Renal cortical epithelial cell (primary cell): ENCODE measurements around the gene KIAA0232. TPM values are rescaled to one million over a fixed set of nuclear protein-coding genes. Genes with fewer than 3 reads are reported as not detected.
A peak's percentile ranks its signal among the peaks of the same experiment; 100 is the strongest.
"Not testable (repeated sequence)": the region's sequence is repeated elsewhere in the genome, so short reads cannot be mapped to it uniquely, and the experiment has no call there.

ENCODE experiments used
- DNase-seq: peaks from one replicate; pipeline ENCODE4 v3.0.0-alpha.2; 2011; ENCODE audit warnings: low read depth
- total RNA-seq: library from RNA; depleted of rRNA; stranded (reverse); fragments of >200 nt; gene quantifications from 2 replicates; pipeline ENCODE4 v1.2.3, GENCODE V29; 2014

The KIAA0232 gene
- total RNA-seq, 1 donor from 2014 or later: 59.4 TPM

DNA sequence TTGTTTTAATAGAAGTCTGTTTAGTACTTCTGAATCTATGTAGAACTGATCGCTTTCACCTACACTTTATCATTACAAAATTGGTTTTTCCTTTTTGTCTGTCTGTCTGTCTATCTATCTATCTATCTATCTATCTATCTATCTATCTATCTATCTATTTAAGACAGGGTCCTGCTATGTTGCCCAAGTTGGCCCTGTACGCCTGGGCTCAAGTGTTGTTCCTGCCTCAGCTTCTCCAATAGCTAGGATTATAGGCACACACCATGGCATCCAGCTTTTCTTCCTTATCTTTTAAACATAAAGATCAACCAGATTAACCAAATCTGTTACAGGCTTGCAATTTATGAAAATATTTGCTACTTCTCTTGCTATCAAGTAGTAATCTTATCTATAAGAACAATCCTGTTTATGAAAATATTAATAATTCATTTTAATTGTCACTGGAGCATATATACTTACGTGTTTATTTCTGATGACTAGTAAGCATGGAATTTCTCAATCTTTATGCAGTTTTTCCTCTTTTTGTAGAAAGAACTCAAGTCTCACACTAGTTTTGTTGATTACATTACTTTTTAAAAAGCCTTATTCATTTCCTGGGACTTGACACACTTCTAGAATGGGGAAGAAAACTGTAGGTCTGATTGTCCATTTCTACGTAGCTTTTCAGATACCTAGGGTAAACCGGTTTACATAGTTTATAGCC lies 24.5 kb downstream of the KIAA0232 start:
- DNase-seq: no peak

DNA sequence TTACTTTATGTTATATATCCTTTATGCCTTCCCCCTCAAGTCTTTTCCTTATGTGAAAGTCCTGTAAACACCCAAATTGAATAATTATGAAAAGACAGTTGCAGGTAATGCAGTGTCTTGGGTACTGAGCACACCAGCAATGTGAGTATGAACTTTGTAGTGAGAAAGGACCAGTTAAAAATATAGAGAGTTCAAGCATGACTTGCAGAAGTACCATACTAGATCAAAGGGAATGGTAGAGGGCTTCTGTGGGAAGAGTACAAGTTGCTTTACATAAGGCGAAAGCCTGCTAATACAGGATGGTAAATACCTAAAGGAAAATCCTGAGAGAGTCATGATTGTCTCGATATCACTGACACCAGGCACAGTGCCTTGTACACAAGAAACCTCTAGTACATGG lies 25.7 kb downstream of the KIAA0232 start:
- no peak for DNase-seq

DNA sequence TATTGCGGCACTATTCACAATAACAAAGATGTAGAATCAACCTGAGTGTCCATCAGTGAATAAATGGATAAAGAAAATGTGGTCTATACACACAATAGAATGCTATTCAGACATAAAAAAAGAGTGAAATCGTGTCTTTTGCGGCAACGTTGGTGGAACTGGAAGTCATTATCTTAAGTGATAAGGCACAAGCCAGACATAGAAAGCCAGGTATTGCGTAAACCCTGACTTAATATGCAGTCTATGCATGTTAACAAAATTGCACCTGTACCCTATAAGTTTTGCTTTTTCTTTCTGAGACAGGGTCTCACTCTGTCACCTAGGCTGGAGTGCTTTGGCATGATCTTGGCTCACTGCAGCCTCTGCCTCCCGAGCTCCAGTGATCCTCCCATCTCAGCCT lies 28.6 kb downstream of the KIAA0232 start:
- no peak for DNase-seq

DNA sequence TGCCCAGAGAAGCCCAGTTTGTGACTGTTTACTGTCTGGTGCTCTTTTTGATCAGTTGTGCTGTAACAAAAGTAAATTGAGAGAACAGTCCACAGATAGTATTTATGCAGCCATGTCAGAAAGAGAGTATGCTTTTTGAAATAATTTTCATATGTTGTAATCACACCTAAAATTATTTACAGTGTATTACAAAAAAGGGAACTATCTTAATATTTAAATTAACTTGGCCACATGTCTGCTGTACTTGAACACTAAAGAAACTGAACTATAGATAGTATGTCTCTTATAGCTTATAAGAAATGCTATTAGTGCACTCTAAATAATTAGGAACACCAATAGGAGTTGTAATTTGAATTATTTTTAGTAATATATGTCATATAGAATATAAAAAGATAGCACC lies 30.2 kb downstream of the KIAA0232 start:
- DNase-seq: no peak

DNA sequence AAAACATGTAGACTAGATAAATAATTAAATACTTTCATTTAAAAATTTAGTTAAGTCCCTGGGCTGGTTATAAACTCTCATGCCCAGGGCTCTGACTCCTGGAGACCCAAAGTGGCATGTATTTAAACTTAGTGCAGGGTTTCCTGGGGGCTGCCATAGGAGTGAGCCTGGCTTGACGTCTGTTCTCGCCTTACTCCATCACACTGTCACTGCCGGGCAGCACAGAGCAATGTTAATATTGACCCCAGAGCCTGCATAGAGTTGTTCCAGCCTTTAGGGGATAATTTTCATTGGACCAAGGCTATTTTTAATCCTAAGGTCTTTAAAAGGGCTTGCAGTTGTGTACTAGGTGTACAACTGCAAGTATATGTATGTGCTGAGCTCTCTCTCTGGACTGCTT lies 31.2 kb downstream of the KIAA0232 start:
- DNase-seq: no peak

DNA sequence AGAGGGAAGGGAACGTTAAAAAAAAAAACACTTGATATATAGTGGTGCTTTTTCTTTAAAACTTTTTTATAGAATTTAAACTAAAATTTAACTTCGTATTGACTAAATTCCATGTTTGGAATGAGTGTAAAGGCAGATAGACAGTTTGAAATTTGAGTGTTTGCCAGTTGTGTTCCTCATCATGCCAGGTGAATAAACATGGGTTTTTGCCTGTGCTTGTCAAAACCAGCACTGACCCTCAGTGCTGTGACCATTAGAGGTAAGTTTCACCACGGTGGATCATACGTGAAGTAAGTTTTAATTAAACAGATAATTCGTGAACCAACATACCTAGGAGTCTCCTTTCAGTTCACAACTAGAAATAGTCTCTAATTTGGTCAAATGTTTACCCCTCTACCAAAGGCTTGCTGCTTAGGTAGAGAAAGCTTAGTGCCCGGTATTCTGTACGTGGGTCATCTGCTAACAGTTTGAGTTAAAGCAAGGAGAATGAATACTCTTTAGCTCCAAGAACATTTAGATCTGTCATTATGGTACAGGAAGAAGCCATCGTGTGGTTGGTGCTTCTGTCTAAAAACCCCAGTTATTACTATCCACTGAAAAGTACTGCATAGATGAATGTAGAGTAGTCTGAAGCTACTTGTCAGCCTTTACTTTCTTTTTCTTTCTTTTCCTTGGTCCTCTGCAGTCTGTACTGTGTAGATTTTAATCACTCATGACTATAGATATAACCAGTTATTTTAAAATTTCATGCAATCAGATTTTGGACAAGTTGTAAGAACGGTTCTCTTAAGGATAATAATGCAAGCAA lies 32.7 kb downstream of the KIAA0232 start:
- DNase-seq: no peak

DNA sequence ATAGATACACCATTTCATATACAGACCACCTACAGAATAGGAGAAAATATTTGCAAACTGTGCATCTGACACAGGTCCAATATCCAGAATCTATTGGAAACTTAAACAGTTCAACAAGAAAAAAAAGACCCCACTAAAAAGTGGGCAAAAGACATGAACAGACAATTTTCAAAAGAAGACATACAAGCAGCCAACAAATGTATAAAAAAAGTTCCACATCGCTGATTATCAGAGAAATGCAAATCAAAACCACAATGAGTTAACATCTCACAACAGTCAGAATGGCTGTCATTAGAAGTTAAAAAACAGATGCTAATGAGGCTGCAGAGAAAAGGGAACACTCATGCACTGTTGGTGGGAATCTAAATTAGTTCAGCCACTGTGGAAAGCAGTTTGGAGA lies 36.8 kb downstream of the KIAA0232 start:
- no peak for DNase-seq

DNA sequence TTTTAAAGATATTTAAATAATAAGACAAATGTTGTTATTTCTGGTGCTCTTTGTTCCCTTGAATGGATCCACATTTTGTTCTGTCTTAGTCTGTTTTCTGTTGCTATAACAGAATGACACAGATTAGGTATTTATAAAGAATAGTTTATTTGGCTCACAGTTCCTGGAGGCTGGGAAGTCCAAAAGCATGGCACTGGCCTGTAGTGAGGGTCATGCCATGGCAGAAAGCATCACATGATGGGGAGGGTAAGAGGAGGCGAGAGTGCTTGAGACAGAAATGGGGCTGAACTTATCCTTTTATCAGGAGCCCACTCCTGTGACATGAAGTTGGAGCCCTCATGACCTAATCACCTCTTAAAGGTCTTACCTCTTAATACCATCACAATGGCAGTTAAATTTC lies 38.2 kb downstream of the KIAA0232 start:
- no peak for DNase-seq

DNA sequence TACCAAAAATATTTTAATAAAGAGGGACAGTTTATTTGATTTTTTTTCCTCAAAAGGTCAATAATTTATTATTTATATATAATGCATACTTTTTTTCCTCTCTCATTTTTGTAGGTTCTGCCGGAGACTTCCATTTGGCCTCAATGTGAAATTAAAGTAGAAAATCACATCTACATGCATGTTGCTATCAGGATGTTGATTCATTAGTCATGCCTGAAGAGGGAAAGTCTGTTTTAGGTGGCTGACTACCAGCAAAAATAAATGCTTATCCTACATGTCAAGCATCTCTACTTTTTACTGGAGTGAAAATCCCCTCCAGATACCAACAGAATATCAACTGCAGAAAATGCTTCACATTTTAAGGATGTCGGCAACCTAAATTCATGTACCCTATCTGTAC lies 41.5 kb downstream of the KIAA0232 start:
- no peak for DNase-seq

DNA sequence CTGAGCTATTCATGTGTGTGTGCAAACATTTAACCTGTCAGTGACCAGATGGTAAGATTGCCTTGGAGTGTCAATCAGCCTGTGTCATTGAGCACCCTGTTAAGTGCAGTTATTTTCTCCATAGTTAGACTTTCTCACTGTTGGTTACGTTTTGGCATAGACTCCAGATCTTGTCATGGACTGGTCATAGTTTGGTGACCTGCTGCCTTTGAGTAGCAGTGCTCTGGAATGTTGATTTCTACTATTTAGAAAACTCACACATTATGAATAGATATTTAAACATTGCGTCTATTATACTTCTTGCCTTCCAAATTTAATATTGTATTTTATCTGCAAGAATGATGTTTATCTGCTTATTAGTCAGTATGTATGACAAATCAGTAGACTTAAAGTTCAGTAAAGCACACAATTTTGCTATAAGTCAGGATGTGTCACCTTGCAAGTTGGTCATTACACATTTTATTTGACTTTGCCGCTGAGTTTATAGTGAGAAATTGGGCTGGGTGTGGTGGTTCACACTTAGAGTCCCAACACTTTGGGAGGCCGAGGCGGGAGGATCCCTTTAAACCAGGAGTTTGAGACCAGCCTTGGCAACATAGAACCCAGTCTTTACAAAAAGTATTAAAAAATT lies 42.4 kb downstream of the KIAA0232 start:
- no peak for DNase-seq

DNA sequence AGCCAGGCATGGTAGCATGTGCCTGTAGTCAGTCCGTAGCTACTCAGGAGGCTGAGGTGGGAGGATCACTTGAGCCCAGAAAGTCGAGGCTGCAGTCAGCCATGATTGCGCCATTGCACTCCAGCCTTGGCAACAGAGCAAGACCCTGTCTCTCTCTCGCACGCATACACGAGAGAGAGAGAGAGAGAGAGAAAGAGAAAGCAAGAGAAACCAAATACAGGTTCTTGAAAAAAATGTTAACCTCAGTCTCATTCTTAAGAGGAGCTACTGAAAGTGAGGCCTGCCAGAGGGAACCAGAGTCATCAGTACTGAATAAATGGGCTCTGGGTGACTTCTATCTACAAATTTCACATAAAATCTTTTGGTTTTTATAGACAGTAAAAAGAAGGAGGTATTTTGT lies 42.9 kb downstream of the KIAA0232 start:
- no peak for DNase-seq

DNA sequence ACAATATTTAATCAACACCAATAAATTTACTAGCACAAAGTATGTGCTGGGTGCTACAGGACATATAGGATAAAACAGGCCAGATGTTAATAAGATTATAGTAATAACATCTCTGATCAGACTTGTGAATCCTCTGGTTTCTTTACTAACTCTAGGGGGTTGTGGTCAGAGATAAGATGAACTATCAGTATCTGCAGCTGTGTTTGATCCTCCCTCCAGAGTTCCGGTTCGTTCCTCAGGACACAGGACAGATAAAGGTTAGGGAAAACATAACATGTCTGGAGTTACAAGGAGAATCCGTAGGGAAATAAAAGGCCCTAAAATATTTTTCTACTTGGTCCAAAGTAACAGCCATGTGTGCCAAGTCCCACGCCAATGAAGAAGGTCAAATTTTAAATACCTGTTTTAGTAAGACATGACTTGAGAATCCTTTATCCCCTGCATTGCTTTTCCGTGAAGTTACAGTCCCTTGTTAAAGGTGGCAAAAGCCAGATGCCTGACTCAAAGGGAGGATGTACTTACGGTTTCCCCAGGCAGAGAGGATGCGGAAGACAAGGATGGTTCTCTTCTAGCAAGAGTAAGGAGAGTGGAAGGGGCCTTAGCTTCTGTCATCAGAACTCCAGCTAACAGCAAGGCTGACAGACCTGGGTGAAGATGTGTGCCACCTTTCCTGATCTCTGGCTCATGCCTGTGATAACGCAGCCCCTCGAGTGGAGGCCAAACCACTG lies 44.4 kb downstream of the KIAA0232 start:
- DNase-seq: no peak

DNA sequence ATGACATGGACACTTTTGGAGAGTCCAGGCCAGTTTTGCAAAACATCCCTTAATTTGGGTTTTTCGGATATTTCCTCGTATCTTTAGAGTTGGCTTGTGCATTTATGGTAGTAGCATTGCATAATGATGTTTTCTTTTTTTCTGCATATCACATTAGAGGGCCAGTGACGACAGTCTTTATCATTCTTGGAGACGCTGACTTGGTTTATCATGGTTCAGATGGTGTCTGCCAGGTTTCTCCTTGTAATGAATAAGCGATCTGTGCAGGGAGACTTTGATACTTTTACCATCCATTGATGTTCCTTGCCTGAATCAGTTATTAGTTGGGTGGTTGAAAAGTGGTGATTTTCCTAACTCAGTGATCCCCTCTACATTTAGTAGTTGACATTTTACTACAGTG lies 46.6 kb downstream of the KIAA0232 start:
- DNase-seq: no peak

DNA sequence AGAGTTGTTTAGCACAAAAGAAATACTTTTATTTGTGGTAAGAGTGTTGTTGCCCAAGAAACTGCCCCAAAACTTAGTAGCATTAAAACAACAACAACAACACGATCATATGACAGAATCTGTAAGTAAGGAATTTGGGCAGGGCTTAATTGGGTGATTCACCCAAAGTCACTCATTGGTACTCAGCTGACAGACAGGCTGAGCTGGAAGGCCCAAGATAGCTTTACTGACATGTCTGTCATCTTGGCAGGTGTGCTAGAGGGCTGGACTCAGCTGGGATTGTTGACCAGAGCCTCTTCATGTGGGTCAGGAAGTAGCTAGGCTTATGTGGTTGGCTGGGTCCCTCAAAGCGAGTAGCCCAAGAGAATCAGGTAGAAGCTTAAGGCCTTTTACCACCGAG lies 52.3 kb downstream of the KIAA0232 start:
- peak; percentile 77 for DNase-seq

DNA sequence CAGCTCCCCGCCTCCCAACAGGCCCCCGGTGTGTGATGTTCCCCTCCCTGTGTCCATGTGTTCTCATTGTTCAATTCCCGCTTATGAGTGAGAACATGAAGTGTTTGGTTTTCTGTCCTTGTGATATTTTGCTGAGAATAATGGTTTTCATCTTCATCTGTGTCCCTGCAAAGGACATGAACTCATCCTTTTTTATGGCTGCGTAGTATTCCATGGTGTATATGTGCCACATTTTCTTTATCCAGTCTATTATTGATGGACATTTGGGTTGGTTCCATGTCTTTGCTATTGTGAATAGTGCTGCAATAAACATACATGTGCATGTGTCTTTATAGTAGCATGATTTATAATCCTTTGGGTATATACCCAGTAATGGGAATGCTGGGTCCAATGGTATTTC lies 53.1 kb downstream of the KIAA0232 start:
- DNase-seq: not testable (repeated sequence)

DNA sequence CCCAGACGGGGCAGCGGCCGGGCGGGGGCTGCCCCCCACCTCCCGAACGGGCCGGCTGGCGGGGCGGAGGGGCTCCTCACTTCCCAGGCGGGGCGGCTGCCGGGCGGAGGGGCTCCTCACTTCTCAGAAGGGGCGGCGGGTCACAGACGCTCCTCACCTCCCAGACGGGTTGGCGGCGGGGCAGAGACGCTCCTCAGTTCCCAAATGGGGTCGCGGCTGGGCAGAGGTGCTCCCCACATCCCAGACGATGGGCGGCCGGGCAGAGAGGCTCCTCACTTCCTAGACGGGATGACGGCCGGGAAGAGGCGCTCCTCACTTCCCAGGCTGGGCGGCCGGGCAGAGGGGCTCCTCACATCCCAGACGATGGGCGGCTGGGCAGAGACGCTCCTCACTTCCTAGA lies 54.6 kb downstream of the KIAA0232 start:
- DNase-seq: not testable (repeated sequence)

DNA sequence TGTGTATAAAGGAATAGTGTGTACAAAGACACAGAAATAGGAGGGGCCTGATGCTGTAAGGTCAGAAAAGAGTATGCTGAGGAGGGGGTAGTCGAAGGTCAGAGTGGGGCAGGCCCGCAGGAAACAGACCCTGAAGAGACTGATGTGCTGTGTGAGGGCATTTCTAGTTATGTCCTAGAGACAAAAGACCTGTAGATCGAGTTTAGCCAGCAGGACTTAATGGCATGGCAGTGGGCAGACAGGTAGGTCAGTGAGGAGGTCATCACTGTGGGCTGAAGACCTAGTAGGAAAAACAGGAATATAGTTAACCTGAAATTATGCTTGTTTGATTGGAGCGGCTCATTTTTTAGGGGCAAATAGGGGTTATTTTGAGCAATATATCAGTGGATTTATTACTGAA lies 57.1 kb downstream of the KIAA0232 start:
- no peak for DNase-seq

DNA sequence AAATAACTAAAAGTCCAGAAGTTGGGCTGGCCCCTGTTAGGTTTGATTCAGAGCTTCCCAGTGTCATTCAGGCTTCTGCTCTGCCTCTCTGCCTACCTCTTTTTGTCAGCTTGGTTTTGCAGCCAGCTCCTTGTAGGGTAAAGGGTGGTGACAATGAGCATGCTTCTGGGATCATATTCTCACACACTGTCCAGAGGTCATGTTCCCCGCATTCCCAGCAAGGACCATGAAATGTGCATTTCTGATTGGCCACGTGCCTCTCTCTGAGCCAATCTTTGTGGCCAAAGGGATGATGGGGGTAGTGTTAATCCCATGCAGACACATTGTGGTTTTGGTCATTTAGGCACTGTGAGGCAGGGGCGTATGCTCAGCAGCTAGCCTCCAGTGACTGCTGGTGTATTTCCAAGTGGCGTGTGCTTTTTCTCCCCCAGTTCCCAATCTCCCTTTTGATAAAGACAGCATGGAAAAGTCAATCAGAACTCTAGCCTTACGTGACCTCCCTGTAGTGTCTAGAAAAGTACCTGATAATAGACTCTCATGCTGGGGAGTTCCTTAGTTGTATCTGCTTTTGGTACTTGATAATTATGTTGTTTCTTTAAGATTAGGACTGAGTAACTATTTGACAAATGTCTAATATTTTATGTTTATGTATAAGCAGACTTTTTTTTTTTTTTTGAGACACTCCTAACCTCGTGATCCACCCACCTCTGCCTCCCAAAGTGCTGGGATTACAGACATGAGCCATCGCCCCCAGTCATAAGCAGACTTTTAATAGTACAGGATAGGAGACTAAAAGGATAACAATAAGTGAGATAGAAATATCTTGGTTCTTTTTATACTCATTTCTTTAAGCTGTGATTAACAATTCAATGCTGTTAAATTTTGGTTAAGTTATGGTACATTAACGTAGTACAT lies 57.8 kb downstream of the KIAA0232 start:
- peak; percentile 62 for DNase-seq

DNA sequence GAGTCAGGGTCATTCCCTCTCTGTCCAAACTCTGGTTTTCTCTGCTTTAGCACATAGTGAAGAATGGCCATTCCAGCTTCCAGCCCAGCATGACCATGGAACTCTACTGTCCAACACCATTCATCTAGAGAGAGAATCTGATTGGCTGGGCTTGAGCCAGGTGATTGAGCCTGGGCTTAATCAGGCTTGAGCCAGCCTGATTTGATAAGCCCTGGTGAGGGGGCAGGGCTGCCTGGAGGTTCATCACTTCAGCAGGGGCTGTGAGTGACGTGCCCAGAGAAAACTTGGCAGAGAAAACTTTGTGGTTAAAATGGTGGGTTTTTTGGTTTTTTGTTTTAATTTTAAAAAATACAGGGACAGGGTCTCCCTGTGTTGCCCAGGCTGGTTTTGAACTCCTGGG lies 62.5 kb downstream of the KIAA0232 start:
- DNase-seq: no peak

DNA sequence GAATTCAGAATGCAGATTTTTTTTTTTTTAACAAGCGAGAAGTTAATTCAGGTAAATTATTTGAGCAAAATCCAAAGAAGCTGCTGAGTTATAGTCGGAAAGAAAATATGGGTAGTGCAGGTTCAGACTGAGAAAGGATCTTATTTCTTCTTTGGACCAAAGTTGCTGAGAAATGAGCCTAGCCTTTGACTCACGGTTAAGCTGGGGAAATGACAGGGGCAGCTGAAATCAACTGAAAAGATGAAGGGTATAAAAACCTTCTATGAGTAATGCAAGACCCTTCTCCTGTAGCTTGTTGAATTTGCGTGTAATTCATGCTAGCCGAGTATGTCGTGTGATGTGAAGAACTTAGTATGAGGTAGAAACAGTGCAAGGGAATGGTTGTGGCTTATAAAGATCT lies 63.0 kb downstream of the KIAA0232 start:
- no peak for DNase-seq

DNA sequence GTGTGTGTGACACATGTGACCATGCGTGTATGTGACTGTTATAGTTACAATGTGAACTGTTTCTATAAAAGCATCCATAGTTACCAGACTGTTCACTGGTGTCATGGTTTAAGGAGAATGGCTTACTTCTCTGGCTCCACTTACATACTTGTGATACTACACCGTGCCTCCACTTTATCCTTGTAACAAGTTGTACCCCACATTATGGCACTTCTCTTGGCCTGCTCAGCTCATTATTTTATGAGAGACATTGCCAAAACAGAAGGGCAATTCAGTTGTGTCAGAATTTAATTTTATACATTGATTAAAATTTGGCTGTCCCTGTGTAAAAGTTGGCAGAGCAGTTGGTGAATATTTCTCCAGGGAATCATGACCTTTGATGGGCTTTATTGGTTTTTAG lies 64.7 kb downstream of the KIAA0232 start:
- DNase-seq: no peak
